Adrenal gland (tissue), 12 donors: ENCODE measurements around the gene WDR35. TPM values are rescaled to one million over a fixed set of nuclear protein-coding genes. Genes with fewer than 3 reads are reported as not detected.
A peak's percentile ranks its signal among the peaks of the same experiment; 100 is the strongest.

Experiments
- DNase-seq, 7 donors: peaks; one replicate each; pipeline ENCODE4 v3.0.0-alpha.2; 2019 to 2020
- H3K27ac ChIP-seq, 5 donors: fragments of 200-600 bp; sonication (generic) in 4 of 5; 1 replicate in 3 of 5; 2 replicates in 2 of 5; pipeline versions ENCODE4 v1.5.1 to v1.8.0; 2016 to 2020; ENCODE audit warnings: mild to moderate bottlenecking in 1 of 5
- H3K27me3 ChIP-seq: fragments of 200-600 bp; 2 replicates; pipeline ENCODE4 v1.8.0; 2021
- H3K36me3 ChIP-seq, 2 donors: fragments of 200-600 bp; replicated peaks in 1 of 2; 1 replicate in 1 of 2; 2 replicates in 1 of 2; pipeline versions ENCODE4 v1.5.1 to v1.8.0; 2018 to 2022
- H3K4me1 ChIP-seq, 2 donors: fragments of 200-600 bp; replicated peaks in 1 of 2; 1 replicate in 1 of 2; 2 replicates in 1 of 2; pipeline versions ENCODE4 v1.5.1 to v1.8.0; 2018 to 2021
- H3K4me3 ChIP-seq, 4 donors: fragments of 200-600 bp; sonication (generic) in 3 of 4; one replicate each; pipeline ENCODE4 v1.5.1; 2016 to 2018
- H3K9me3 ChIP-seq, 3 donors: fragments of 200-600 bp; sonication (generic) in 1 of 3; replicated peaks in 1 of 3; 1 replicate in 2 of 3; 2 replicates in 1 of 3; pipeline versions ENCODE4 v1.5.1 to v1.8.0; 2016 to 2021
- CTCF ChIP-seq, 6 experiments: fragments of 450-650 bp in 4 of 6; fragments of 200-600 bp in 2 of 6; sonication (generic) in 1 of 6; IDR thresholded peaks; 1 replicate in 5 of 6; 2 replicates in 1 of 6; pipeline versions ENCODE4 v1.5.1 to v1.8.0; 2016 to 2021; ENCODE audit warnings: antibody characterized with exemption in 6 of 6, mild to moderate bottlenecking in 2 of 6, moderate library complexity in 1 of 6
- POLR2A ChIP-seq, 2 donors: fragments of 450-650 bp; IDR thresholded peaks; one replicate each; pipeline ENCODE4 v1.6.1; 2017; ENCODE audit warnings: antibody characterized with exemption in 2 of 2, mild to moderate bottlenecking in 2 of 2, moderate library complexity in 1 of 2
- WGBS, 4 donors: extraction: QIAGEN DNeasy Blood & Tissue Kit in 2 of 4; methylation state at CpG; one replicate each; pipeline versions ENCODE4 v1.1.5 to v1.1.7; 2013 to 2017; 5-methylcytosine and 5-hydroxymethylcytosine counted together
- intact Hi-C, 2 donors: fragments of 100-400 bp; cut with DNase I; formaldehyde crosslinking; loops; one replicate each; pipeline versions ENCODE4 v1.14.1 to v1.15.0; 2022 to 2023
- polyA plus RNA-seq, 3 donors: library from polyadenylated mRNA; stranded (reverse); fragments of 200-250 nt in 2 of 3; fragments of 350-450 nt in 1 of 3; fragmentation: Illumina TruSeq in 1 of 3; extraction: RNeasy Lipid Tissue Mini Kit (QIAGEN cat#74804) in 1 of 3; gene quantifications; one replicate each; pipeline ENCODE4 v1.2.3, GENCODE V29; 2013 to 2014
- total RNA-seq, 9 donors: library from RNA; depleted of rRNA in 4 of 9; stranded (reverse); fragments of >200 nt in 4 of 9; fragments of 120-200 nt in 1 of 9; fragmentation: NEBNext Ultra II Directional in 1 of 9; extraction: Animal tissue kit (Norgen Biotek cat#: 25700) in 1 of 9; gene quantifications; one replicate each; pipeline versions ENCODE4 v1.1.0 to v1.2.4, GENCODE V29; 2013 to 2023
- donor health status: healthy with polysubstance abuse.
- donor health status: Bipolar disorder and iron deficiency.
- donor health status: DM: yes; HTN: yes; CAD: no.
- donor health status: DM: no; HTN: no; CAD: no.
- donor health status: DM: no; HTN: no; CAD: no.
- donor health status: DM: yes; HTN: yes; CAD: no.

WDR35 gene
- total and polyA plus RNA-seq, 12 donors, result 3.7 to 14.4 (median 9.9) TPM

- DNase-seq, result no peak
- TF ChIP-seq POLR2A (IDR thresholded peaks at IDR 0.05), result no peak
- no peak for TF ChIP-seq CTCF (IDR thresholded peaks at IDR 0.05)
- WGBS, 4 donors, result 38 to 48% (median 41%) methylated on average over 2 of the region's 2 CpGs
- Histone ChIP-seq H3K27ac (no peak overlapping the region), H3K4me3 (no peak overlapping the region), H3K27me3 (no peaks in the 10 kb centered on the region), H3K9me3 (no peaks in the 10 kb centered on the region), H3K36me3 (peaks cover 0 to 84% of the 10 kb centered on the region in 2 donors), H3K4me1 (peaks cover 0 to 10% of the 10 kb centered on the region in 2 donors)
- intact Hi-C loops, result no loop called here
These were observed 44.9 kb upstream of the WDR35 start for GRCh38 chr2:20034821-20035220.

GRCh38 chr2:20034218-20034617, 44.3 kb upstream of the WDR35 start:
- DNase-seq, result no peak
- Histone ChIP-seq H3K27me3 (no peaks in the 10 kb centered on the region), H3K4me3 (no peak overlapping the region), H3K9me3 (no peaks in the 10 kb centered on the region), H3K27ac (no peak overlapping the region), H3K4me1 (peaks cover 0 to 10% of the 10 kb centered on the region in 2 donors), H3K36me3 (peaks cover 0 to 78% of the 10 kb centered on the region in 2 donors)
- TF ChIP-seq CTCF (IDR thresholded peaks at IDR 0.05) (no peak), POLR2A (IDR thresholded peaks at IDR 0.05) (no peak)
- WGBS, 4 donors, result 71 to 82% (median 79%) methylated on average over 4 of the region's 4 CpGs
- intact Hi-C loops, result no loop called here

- no peaks in the 10 kb centered on the region for H3K27me3 ChIP-seq
- TF ChIP-seq POLR2A (IDR thresholded peaks at IDR 0.05) (no peak), CTCF (IDR thresholded peaks at IDR 0.05) (no peak)
- intact Hi-C loops, result no loop called here
- H3K4me1 ChIP-seq, result peaks cover 0 to 10% of the 10 kb centered on the region in 2 donors
- peak in 1 of 7 donors; percentile 22 for DNase-seq
- no peak overlapping the region for H3K27ac ChIP-seq
- peaks cover 0 to 77% of the 10 kb centered on the region in 2 donors for H3K36me3 ChIP-seq
- 78 to 85% (median 81%) methylated on average over 3 of the region's 3 CpGs for WGBS, 4 donors
- no peaks in the 10 kb centered on the region for H3K9me3 ChIP-seq
- H3K4me3 ChIP-seq, result no peak overlapping the region
These were observed 43.4 kb upstream of the WDR35 start for GRCh38 chr2:20033322-20033721.

GRCh38 chr2:20030224-20030623, 40.3 kb upstream of the WDR35 start:
- Histone ChIP-seq H3K27ac (no peak overlapping the region), H3K27me3 (no peaks in the 10 kb centered on the region), H3K4me1 (peaks cover 0 to 6% of the 10 kb centered on the region in 2 donors), H3K9me3 (no peaks in the 10 kb centered on the region), H3K36me3 (peaks cover 0 to 57% of the 10 kb centered on the region in 2 donors), H3K4me3 (no peak overlapping the region)
- intact Hi-C loops, result no loop called here
- DNase-seq, result no peak
- TF ChIP-seq CTCF (IDR thresholded peaks at IDR 0.05) (no peak), POLR2A (IDR thresholded peaks at IDR 0.05) (no peak)
- 88 to 94% (median 93%) methylated on average over 6 of the region's 6 CpGs for WGBS, 4 donors
